ENCODE measurements around the gene C2CD2. TPM values are rescaled to one million over a fixed set of nuclear protein-coding genes. Genes with fewer than 3 reads are reported as not detected.
"Not testable (repeated sequence)": the region's sequence is repeated elsewhere in the genome, so short reads cannot be mapped to it uniquely, and the experiment has no call there.

C2CD2 gene
- total RNA-seq, 6 experiments from 2014 or later: 7.3 to 11.4 (median 8.3) TPM

- Histone ChIP-seq H3K4me1 (no peaks in the 10 kb centered on the region), H3K4me3 (no peak overlapping the region), H3K27ac (no peak overlapping the region), H3K36me3 (peaks cover 0 to 4% (median 2%) of the 10 kb centered on the region in 4 donors), H3K9me3 (no peaks in the 10 kb centered on the region), H3K27me3 (no peaks in the 10 kb centered on the region)
- WGBS (ENCODE audit: insufficient coverage, low coverage, low lambda C conversion rate, missing lambda C conversion rate): 91% methylated on average over 4 of the region's 4 CpGs
- DNase-seq (no peak), ATAC-seq (no peak)
- TF ChIP-seq POLR2A (IDR thresholded peaks at IDR 0.05): no peak
- no peak for TF ChIP-seq CTCF (IDR thresholded peaks at IDR 0.05)
- intact Hi-C loops (cut with DNase I): no loop called here
Measured at GRCh38 chr21:42000908-42001307, 47.1 kb upstream of the C2CD2 start.

- ATAC-seq (no peak), DNase-seq (no peak)
- no peaks in the 10 kb centered on the region for H3K4me1 ChIP-seq
- peaks cover 0 to 19% (median 10%) of the 10 kb centered on the region in 4 donors for H3K36me3 ChIP-seq
- TF ChIP-seq POLR2A (IDR thresholded peaks at IDR 0.05): no peak
- no peak for TF ChIP-seq CTCF (IDR thresholded peaks at IDR 0.05)
- no peaks in the 10 kb centered on the region for H3K9me3 ChIP-seq
- intact Hi-C loops (cut with DNase I): no loop called here
- H3K27ac ChIP-seq: no peak overlapping the region
- no peaks in the 10 kb centered on the region for H3K27me3 ChIP-seq
- H3K4me3 ChIP-seq: no peak overlapping the region
- 100% methylated on average over 1 of the region's 1 CpG for WGBS (ENCODE audit: insufficient coverage, low coverage, low lambda C conversion rate, missing lambda C conversion rate)
Measured at GRCh38 chr21:41997657-41998056, 43.8 kb upstream of the C2CD2 start.

- Histone ChIP-seq H3K27me3 (no peaks in the 10 kb centered on the region), H3K9me3 (no peaks in the 10 kb centered on the region), H3K4me1 (no peaks in the 10 kb centered on the region), H3K27ac (no peak overlapping the region), H3K4me3 (no peak overlapping the region), H3K36me3 (peaks cover 0 to 31% (median 13%) of the 10 kb centered on the region in 4 donors)
- no peak for DNase-seq
- 87% methylated on average over 2 of the region's 3 CpGs for WGBS (ENCODE audit: insufficient coverage, low coverage, low lambda C conversion rate, missing lambda C conversion rate)
- ATAC-seq: no peak
- TF ChIP-seq CTCF (IDR thresholded peaks at IDR 0.05): no peak
- TF ChIP-seq POLR2A (IDR thresholded peaks at IDR 0.05): no peak
- intact Hi-C loops (cut with DNase I): no loop called here
Measured at GRCh38 chr21:41995577-41995976, 41.8 kb upstream of the C2CD2 start.

GRCh38 chr21:41994613-41995012 lies 40.8 kb upstream of the C2CD2 start:
- H3K36me3 ChIP-seq: peaks cover 0 to 31% (median 13%) of the 10 kb centered on the region in 4 donors
- DNase-seq; H3K27me3 ChIP-seq; ATAC-seq; intact Hi-C loops (cut with DNase I); H3K4me1 ChIP-seq; H3K27ac ChIP-seq; H3K9me3 ChIP-seq; H3K4me3 ChIP-seq: not testable (repeated sequence)
- 53% methylated on average over 4 of the region's 5 CpGs for WGBS (ENCODE audit: insufficient coverage, low coverage, low lambda C conversion rate, missing lambda C conversion rate)

GRCh38 chr21:41993744-41994143 lies 39.9 kb upstream of the C2CD2 start:
- intact Hi-C loops (cut with DNase I): no loop called here
- Histone ChIP-seq H3K36me3 (peaks cover 0 to 31% (median 13%) of the 10 kb centered on the region in 4 donors), H3K4me1 (no peaks in the 10 kb centered on the region), H3K27me3 (no peaks in the 10 kb centered on the region), H3K9me3 (no peaks in the 10 kb centered on the region), H3K27ac (no peak overlapping the region), H3K4me3 (no peak overlapping the region)
- ATAC-seq (no peak), DNase-seq (no peak)
- TF ChIP-seq POLR2A (IDR thresholded peaks at IDR 0.05) (no peak), CTCF (IDR thresholded peaks at IDR 0.05) (no peak)
- 89% methylated on average over 6 of the region's 6 CpGs for WGBS (ENCODE audit: insufficient coverage, low coverage, low lambda C conversion rate, missing lambda C conversion rate)

Measured in right lobe of liver (tissue), 6 donors.